Hippocampal formation (tissue), 2 donors: Measurements from ENCODE around the gene MRPL46.
"Not testable (repeated sequence)": the region's sequence is repeated elsewhere in the genome, so short reads cannot be mapped to it uniquely, and the experiment has no call there.

Source experiments
- DNase-seq, 2 donors: peaks; one replicate each; lab custom pipeline; 2025; lab: John Stamatoyannopoulos, UW

The MRPL46 gene

DNA sequence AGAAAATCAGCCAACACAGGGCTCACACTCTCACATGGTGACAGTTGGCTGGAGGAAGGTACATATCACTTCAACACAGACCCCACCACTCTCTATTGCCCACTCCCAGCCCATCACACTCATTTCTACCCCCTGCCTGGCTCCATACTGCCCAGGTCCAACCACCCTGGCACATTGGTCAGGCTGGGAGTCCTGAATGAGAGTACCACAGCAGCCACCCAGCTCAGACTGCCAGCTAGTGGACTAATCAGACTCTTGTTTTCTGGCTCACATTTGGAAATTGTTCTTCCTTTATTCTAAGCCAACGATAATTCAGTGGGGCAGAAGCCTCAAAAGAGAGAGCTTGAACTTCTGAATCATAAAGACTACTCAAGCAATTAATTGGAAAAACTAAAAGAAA, 20.0 kb downstream of the MRPL46 start:
- no peak for DNase-seq

- no peak for DNase-seq
These were observed 26.0 kb downstream of the MRPL46 start for GRCh38 chr15:88441076-88441730.

DNA sequence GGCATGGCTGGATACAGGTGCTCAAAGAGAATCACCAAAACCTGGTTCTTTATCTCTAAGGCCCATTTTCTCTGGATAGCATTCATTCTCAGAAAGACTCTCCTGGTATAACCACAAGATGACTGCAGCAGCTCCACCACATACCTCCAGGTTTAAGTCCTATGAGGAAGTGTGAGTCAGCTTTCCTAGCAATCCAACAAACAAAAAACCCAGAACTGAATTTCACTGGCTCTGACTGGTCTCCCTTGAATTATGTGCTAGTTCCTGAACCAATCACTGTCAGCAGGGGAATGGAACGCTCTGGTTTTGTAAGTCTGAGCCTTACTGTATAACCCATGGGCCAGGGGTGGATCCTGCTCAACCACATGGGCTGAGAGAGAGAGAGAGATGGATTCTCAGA, 27.2 kb downstream of the MRPL46 start:
- no peak for DNase-seq

DNA sequence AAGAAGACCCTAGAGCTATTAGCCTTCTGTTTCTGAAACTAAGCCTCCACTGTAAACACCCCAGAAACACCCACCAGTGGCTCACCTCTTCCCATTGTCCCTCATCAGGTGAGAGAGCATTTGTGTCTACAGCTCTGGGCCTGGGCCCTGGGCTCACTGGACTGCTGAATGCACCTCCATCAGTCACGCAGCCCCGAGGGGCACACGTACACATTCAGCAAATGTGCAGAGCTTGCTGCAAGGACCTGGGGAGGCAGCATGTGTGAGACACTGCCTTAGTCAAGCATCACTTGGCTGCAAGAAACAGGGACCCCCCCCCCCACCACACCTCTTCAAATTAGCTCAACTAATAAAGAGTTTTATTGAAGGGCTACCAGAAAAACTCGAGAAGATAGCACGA, 29.0 kb downstream of the MRPL46 start:
- DNase-seq, result no peak

- DNase-seq, result not testable (repeated sequence)
These were observed 33.1 kb downstream of the MRPL46 start for GRCh38 chr15:88434106-88434505.

DNA sequence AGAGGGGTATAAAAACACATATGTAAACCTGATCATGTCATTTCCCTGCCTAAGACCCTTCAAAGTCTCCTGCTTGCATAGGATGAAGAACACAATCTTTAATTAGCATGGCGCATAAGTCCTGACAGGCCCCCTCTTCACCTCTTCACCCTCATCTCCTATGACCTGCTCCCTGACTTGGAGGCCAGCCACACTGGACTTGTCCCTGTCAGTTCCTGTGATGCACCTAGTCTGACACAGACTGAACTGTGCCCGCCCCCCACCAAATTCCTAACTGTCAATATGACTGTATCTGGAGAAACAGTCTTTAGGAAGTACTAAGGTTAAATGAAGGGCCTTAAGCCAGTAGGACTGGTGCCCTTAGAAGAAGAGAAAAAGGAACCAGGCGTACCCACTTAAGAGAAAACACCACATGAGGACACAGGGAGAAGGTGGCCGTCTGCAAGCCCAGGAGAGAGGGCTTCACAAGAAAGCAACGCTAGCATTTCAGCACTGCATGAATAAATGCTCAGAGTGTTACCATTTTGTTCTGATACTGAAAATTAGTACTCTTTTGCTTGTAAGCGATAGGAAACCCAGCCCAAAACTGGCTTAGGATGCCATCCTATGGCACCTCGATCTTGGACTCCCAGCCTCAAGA, 34.0 kb downstream of the MRPL46 start:
- no peak for DNase-seq

GRCh38 chr15:88431441-88431840, 35.7 kb downstream of the MRPL46 start:
- DNase-seq, result no peak

- DNase-seq, result no peak
These were observed 37.1 kb downstream of the MRPL46 start for GRCh38 chr15:88430051-88430450.

DNA sequence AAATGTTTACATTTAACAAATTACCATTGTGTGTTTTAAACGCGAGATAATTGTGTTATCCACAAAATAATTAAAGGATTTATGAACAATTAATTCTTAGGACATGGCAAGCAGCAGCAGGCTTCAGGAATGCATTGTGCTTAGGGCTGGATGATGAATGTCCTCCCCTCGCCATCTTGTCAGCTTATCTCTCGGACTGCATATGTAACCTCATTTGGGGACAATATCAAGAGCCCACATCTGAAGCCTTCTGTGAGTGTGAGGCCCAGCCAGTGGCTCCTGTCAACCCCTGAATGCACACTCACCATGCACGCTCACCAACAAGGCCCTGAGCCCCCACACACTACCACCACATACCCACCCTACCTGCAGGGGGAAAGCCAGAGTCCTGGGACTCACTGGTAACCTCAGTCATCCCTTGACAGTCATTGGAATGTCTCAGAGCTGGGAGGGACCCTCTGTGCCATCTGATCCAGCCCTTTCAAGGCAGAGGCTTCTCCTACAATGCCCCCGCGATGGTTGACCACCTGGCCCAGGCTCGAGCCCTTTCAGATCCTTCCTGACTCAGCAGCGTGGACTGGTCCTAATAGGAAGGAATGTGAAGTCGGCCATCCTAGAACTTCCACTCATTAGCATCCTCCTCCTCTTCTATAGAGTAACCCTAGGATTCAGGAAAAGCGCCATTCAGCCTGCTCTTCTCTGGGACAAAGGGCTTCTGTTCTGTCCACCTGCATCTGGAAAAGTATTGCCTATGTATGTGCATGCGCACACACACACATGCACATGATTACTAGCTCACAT, 38.2 kb downstream of the MRPL46 start:
- no peak for DNase-seq

- no peak for DNase-seq
These were observed 39.1 kb downstream of the MRPL46 start for GRCh38 chr15:88428053-88428452.

GRCh38 chr15:88426304-88426703, 40.9 kb downstream of the MRPL46 start:
- DNase-seq, result no peak

DNA sequence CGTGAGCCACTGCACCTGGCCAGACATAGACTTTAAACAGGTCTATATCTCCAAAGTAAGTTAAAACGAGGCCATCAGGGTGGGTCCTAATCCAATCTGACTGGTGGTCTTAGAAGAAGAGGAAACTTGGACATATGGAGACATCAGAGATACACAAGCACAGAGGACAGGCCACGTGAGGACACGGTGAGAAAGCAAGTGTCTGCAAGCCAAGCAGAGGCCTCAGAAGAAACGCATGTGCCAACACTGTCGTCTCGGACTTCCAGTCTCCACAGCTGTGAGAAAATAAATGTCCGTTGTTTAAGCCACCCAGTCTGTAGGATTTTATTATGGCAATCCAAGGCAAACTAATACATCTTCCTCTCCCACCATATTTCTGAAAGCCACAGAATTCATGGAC, 43.9 kb downstream of the MRPL46 start:
- no peak for DNase-seq

- DNase-seq, result no peak
These were observed 47.4 kb downstream of the MRPL46 start for GRCh38 chr15:88419830-88420229.
